Measurements from ENCODE around the gene CDC16. TPM values are rescaled to one million over a fixed set of nuclear protein-coding genes. Genes with fewer than 3 reads are reported as not detected.

CDC16 gene
- total and polyA plus RNA-seq, 2 of the 13 experiments (the other 11 are each of a cell fraction or from before 2014, with no cell fraction given): 24.2 to 60.9 TPM

DNA sequence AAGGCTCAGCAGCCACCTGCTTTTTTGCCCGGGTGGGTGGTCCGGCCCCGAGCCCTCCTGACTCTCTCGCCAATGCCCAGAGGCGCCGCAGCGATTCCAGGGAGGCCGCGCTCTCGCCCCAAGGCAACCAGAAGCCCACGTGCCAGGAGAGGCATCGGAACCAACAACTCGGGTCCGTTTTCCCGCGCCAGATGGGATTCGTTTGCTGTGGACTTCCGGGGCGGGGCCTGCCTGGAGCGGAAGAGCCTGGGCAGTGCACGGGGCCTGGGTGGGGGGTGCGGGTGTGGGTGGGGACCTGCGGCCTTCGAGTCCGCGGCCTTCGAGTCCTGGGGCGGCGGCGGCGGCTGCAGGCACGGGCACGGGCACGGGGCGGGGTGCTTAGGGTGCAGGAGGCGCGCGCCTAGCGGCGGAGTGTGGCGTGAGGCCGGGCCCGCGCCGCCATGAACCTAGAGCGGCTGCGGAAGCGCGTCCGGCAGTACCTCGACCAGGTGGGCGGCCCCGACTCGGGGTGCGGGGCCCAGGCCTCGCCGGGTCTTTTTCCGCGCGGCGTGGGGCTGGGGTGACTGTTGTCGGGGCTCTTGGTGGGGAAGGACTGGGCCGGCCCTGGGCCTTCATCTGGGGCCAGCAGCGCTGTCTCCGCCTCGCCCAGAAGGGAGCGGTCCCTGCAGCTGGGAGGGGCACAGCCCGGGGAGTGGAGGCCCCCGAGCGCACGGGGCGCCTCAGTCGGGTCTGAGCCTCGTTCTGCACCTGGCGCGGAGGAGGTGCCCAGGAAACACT lies at the start of gene CDC16 (continued):
- TF ChIP-seq, protein P1, sequence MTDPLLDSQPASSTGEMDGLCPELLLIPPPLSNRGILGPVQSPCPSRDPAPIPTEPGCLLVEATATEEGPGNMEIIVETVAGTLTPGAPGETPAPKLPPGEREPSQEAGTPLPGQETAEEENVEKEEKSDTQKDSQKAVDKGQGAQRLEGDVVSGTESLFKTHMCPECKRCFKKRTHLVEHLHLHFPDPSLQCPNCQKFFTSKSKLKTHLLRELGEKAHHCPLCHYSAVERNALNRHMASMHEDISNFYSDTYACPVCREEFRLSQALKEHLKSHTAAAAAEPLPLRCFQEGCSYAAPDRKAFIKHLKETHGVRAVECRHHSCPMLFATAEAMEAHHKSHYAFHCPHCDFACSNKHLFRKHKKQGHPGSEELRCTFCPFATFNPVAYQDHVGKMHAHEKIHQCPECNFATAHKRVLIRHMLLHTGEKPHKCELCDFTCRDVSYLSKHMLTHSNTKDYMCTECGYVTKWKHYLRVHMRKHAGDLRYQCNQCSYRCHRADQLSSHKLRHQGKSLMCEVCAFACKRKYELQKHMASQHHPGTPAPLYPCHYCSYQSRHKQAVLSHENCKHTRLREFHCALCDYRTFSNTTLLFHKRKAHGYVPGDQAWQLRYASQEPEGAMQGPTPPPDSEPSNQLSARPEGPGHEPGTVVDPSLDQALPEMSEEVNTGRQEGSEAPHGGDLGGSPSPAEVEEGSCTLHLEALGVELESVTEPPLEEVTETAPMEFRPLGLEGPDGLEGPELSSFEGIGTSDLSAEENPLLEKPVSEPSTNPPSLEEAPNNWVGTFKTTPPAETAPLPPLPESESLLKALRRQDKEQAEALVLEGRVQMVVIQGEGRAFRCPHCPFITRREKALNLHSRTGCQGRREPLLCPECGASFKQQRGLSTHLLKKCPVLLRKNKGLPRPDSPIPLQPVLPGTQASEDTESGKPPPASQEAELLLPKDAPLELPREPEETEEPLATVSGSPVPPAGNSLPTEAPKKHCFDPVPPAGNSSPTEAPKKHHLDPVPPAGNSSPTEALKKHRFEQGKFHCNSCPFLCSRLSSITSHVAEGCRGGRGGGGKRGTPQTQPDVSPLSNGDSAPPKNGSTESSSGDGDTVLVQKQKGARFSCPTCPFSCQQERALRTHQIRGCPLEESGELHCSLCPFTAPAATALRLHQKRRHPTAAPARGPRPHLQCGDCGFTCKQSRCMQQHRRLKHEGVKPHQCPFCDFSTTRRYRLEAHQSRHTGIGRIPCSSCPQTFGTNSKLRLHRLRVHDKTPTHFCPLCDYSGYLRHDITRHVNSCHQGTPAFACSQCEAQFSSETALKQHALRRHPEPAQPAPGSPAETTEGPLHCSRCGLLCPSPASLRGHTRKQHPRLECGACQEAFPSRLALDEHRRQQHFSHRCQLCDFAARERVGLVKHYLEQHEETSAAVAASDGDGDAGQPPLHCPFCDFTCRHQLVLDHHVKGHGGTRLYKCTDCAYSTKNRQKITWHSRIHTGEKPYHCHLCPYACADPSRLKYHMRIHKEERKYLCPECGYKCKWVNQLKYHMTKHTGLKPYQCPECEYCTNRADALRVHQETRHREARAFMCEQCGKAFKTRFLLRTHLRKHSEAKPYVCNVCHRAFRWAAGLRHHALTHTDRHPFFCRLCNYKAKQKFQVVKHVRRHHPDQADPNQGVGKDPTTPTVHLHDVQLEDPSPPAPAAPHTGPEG (CRISPR knock-in tag; IDR thresholded peaks at IDR 0.05): peak; percentile 70; the same call in 1 of the 2 replicates
- TF ChIP-seq RCOR2 (CRISPR knock-in tag; IDR thresholded peaks at IDR 0.05) (no peak), ATF7-NPFF (CRISPR knock-in tag; IDR thresholded peaks at IDR 0.05; ENCODE audit: low read depth) (peak; percentile 93), KMT2B (CRISPR knock-in tag; IDR thresholded peaks at IDR 0.05) (peak; percentile 88), IKZF4 (CRISPR knock-in tag; IDR thresholded peaks at IDR 0.05; ENCODE audit: borderline replicate concordance, low read depth, not compliant biosample characterization) (peak; percentile 79), ZNF788 (CRISPR knock-in tag; IDR thresholded peaks at IDR 0.05; ENCODE audit: borderline replicate concordance) (peak; percentile 57; the same call in 1 of the 2 replicates), ZNF383 (CRISPR knock-in tag; IDR thresholded peaks at IDR 0.05; ENCODE audit: borderline replicate concordance) (no peak), DNMT1 (CRISPR knock-in tag; IDR thresholded peaks at IDR 0.05) (0 out of 2 replicates have a peak, but pooled peaks have one; percentile 69), SRY (CRISPR knock-in tag; IDR thresholded peaks at IDR 0.05) (peak; percentile 74; the same call in 1 of the 2 replicates), ZFAT (CRISPR knock-in tag; conservative IDR thresholded peaks at IDR 0.05) (no peak)
- TF ChIP-seq, protein P2, sequence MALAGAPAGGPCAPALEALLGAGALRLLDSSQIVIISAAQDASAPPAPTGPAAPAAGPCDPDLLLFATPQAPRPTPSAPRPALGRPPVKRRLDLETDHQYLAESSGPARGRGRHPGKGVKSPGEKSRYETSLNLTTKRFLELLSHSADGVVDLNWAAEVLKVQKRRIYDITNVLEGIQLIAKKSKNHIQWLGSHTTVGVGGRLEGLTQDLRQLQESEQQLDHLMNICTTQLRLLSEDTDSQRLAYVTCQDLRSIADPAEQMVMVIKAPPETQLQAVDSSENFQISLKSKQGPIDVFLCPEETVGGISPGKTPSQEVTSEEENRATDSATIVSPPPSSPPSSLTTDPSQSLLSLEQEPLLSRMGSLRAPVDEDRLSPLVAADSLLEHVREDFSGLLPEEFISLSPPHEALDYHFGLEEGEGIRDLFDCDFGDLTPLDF (CRISPR knock-in tag; IDR thresholded peaks at IDR 0.05): peak; percentile 43; the same call in 1 of the 2 replicates
- TF ChIP-seq, protein P3, sequence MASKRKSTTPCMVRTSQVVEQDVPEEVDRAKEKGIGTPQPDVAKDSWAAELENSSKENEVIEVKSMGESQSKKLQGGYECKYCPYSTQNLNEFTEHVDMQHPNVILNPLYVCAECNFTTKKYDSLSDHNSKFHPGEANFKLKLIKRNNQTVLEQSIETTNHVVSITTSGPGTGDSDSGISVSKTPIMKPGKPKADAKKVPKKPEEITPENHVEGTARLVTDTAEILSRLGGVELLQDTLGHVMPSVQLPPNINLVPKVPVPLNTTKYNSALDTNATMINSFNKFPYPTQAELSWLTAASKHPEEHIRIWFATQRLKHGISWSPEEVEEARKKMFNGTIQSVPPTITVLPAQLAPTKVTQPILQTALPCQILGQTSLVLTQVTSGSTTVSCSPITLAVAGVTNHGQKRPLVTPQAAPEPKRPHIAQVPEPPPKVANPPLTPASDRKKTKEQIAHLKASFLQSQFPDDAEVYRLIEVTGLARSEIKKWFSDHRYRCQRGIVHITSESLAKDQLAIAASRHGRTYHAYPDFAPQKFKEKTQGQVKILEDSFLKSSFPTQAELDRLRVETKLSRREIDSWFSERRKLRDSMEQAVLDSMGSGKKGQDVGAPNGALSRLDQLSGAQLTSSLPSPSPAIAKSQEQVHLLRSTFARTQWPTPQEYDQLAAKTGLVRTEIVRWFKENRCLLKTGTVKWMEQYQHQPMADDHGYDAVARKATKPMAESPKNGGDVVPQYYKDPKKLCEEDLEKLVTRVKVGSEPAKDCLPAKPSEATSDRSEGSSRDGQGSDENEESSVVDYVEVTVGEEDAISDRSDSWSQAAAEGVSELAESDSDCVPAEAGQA (IDR thresholded peaks at IDR 0.05; ENCODE audit: low read depth): peak; percentile 75; the same call in 1 of the 2 replicates
- TF ChIP-seq, protein P3 (CRISPR knock-in tag; IDR thresholded peaks at IDR 0.05; ENCODE audit: borderline replicate concordance): peak; percentile 5; the same call in 1 of the 2 replicates
- TF ChIP-seq, protein P4, sequence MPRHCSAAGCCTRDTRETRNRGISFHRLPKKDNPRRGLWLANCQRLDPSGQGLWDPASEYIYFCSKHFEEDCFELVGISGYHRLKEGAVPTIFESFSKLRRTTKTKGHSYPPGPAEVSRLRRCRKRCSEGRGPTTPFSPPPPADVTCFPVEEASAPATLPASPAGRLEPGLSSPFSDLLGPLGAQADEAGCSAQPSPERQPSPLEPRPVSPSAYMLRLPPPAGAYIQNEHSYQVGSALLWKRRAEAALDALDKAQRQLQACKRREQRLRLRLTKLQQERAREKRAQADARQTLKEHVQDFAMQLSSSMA (CRISPR knock-in tag; IDR thresholded peaks at IDR 0.05): 0 out of 2 replicates have a peak, but pooled peaks have one; percentile 59
